ENCODE results near the gene GDPD1.

The GDPD1 gene

GRCh38 chr17:59257101-59257500, 36.8 kb downstream of the GDPD1 start:
- no peak overlapping the region for H3K4me2 ChIP-seq (ENCODE audit: low read length)

GRCh38 chr17:59260722-59261121, 40.4 kb downstream of the GDPD1 start:
- Histone ChIP-seq H3K27me3 (ENCODE audit: control insufficient read depth, low read length) (no peaks in the 10 kb centered on the region), H3K79me2 (ENCODE audit: control insufficient read depth, low read length) (no peaks in the 10 kb centered on the region), H3K4me3 (ENCODE audit: low read length) (no peak overlapping the region), H3K9me2 (replicated peaks; ENCODE audit: control insufficient read depth, low read length) (no peaks in the 10 kb centered on the region), H3K4me1 (ENCODE audit: control insufficient read depth, low read length) (no peaks in the 10 kb centered on the region), H3F3A (ENCODE audit: control insufficient read depth, insufficient read depth) (no peaks in the 10 kb centered on the region; the same call in 1 of the 2 replicates), H3K36me3 (ENCODE audit: control insufficient read depth, low read length) (no peaks in the 10 kb centered on the region), H3K4me2 (ENCODE audit: low read length) (no peak overlapping the region), H4K20me1 (ENCODE audit: control insufficient read depth, insufficient read depth, low read depth, low read length) (no peaks in the 10 kb centered on the region), H3K27ac (ENCODE audit: low read depth, low read length) (no peak overlapping the region), H3K9me3 (ENCODE audit: control insufficient read depth, insufficient read depth, low read length) (no peaks in the 10 kb centered on the region)
- TF ChIP-seq EZH2phosphoT487 (IDR thresholded peaks at IDR 0.05; ENCODE audit: borderline replicate concordance, low read length) (no peak), CTCF (IDR thresholded peaks at IDR 0.05; ENCODE audit: low read depth, low read length, poor library complexity, severe bottlenecking) (no peak)

More at GRCh38 chr17:59257101-59257500, 36.8 kb downstream of the GDPD1 start:
- Histone ChIP-seq H3K4me3 (ENCODE audit: low read length) (no peak overlapping the region), H3K79me2 (ENCODE audit: control insufficient read depth, low read length) (no peaks in the 10 kb centered on the region), H3K27ac (ENCODE audit: low read depth, low read length) (no peak overlapping the region), H4K20me1 (ENCODE audit: control insufficient read depth, insufficient read depth, low read depth, low read length) (no peaks in the 10 kb centered on the region), H3F3A (ENCODE audit: control insufficient read depth, insufficient read depth) (no peaks in the 10 kb centered on the region; the same call in 1 of the 2 replicates), H3K36me3 (ENCODE audit: control insufficient read depth, low read length) (no peaks in the 10 kb centered on the region), H3K9me2 (replicated peaks; ENCODE audit: control insufficient read depth, low read length) (no peaks in the 10 kb centered on the region), H3K27me3 (ENCODE audit: control insufficient read depth, low read length) (no peaks in the 10 kb centered on the region), H3K9me3 (ENCODE audit: control insufficient read depth, insufficient read depth, low read length) (no peaks in the 10 kb centered on the region), H3K4me1 (ENCODE audit: control insufficient read depth, low read length) (no peaks in the 10 kb centered on the region)
- TF ChIP-seq CTCF (IDR thresholded peaks at IDR 0.05; ENCODE audit: low read depth, low read length, poor library complexity, severe bottlenecking), result no peak
- TF ChIP-seq EZH2phosphoT487 (IDR thresholded peaks at IDR 0.05; ENCODE audit: borderline replicate concordance, low read length), result no peak

- no peaks in the 10 kb centered on the region for H3K79me2 ChIP-seq (ENCODE audit: control insufficient read depth, low read length)
Measured at GRCh38 chr17:59266745-59267144, 46.4 kb downstream of the GDPD1 start.

More at GRCh38 chr17:59266745-59267144, 46.4 kb downstream of the GDPD1 start:
- no peaks in the 10 kb centered on the region for H3K9me2 ChIP-seq (replicated peaks; ENCODE audit: control insufficient read depth, low read length)
- H3K4me1 ChIP-seq (ENCODE audit: control insufficient read depth, low read length), result no peaks in the 10 kb centered on the region
- H3K4me3 ChIP-seq (ENCODE audit: low read length), result no peak overlapping the region
- no peaks in the 10 kb centered on the region for H3K9me3 ChIP-seq (ENCODE audit: control insufficient read depth, insufficient read depth, low read length)
- TF ChIP-seq EZH2phosphoT487 (IDR thresholded peaks at IDR 0.05; ENCODE audit: borderline replicate concordance, low read length) (no peak), CTCF (IDR thresholded peaks at IDR 0.05; ENCODE audit: low read depth, low read length, poor library complexity, severe bottlenecking) (no peak)
- no peak overlapping the region for H3K4me2 ChIP-seq (ENCODE audit: low read length)
- H3F3A ChIP-seq (ENCODE audit: control insufficient read depth, insufficient read depth), result no peaks in the 10 kb centered on the region
- no peaks in the 10 kb centered on the region for H4K20me1 ChIP-seq (ENCODE audit: control insufficient read depth, insufficient read depth, low read depth, low read length)
- H3K27me3 ChIP-seq (ENCODE audit: control insufficient read depth, low read length), result no peaks in the 10 kb centered on the region
- no peak overlapping the region for H3K27ac ChIP-seq (ENCODE audit: low read depth, low read length)
- no peaks in the 10 kb centered on the region for H3K36me3 ChIP-seq (ENCODE audit: control insufficient read depth, low read length)

Measured in DOHH2 (cell line).